ENCODE measurements around the gene GGA1.
"Not testable (repeated sequence)": the region's sequence is repeated elsewhere in the genome, so short reads cannot be mapped to it uniquely, and the experiment has no call there.

The GGA1 gene

DNA sequence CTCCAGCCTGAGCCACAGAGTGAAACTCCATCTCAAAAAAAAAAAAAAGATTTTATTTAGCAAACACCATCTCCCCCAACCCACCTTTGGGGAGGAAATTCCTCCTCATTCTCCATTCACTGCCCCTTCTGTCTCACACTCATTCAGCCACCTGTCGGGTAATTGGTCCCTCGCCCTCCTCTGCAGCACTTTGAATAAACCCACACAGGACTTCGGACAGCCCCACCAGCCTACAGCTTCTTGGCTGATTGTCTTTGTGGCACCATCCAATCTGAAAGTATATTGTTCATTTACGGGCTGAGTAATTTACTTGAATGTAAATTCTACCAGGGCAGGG lies 7.5 kb upstream of the GGA1 start:
- no peak overlapping the region for H3K4me3 ChIP-seq (ENCODE audit: low read depth, low read length, poor library complexity, severe bottlenecking)
- no peaks in the 10 kb centered on the region for H3K9me3 ChIP-seq (ENCODE audit: low read length)
- H3K9me2 ChIP-seq (ENCODE audit: low read depth, low read length) = no peaks in the 10 kb centered on the region
- no peak overlapping the region for H2AFZ ChIP-seq (ENCODE audit: low read length)
- H3K79me2 ChIP-seq (ENCODE audit: insufficient read depth, low read length) = no peaks in the 10 kb centered on the region
- no peaks in the 10 kb centered on the region for H3K36me3 ChIP-seq (ENCODE audit: insufficient read depth, low read length)
- no peak overlapping the region for H3K27ac ChIP-seq (ENCODE audit: low read depth, low read length, poor library complexity, severe bottlenecking)
- H3K4me2 ChIP-seq (ENCODE audit: low read length) = peak overlapping the region; percentile 45; the same call in 1 of the 2 replicates
- no peaks in the 10 kb centered on the region for H3F3A ChIP-seq (ENCODE audit: insufficient read depth, low read length)
- no peaks in the 10 kb centered on the region for H4K20me1 ChIP-seq (ENCODE audit: insufficient read depth, low read length)
- H3K4me1 ChIP-seq (ENCODE audit: insufficient read depth, low read length, severe bottlenecking) = peaks cover 7% of the 10 kb centered on the region
- H3K9ac ChIP-seq (ENCODE audit: low read length) = no peak overlapping the region
- TF ChIP-seq, protein P1, sequence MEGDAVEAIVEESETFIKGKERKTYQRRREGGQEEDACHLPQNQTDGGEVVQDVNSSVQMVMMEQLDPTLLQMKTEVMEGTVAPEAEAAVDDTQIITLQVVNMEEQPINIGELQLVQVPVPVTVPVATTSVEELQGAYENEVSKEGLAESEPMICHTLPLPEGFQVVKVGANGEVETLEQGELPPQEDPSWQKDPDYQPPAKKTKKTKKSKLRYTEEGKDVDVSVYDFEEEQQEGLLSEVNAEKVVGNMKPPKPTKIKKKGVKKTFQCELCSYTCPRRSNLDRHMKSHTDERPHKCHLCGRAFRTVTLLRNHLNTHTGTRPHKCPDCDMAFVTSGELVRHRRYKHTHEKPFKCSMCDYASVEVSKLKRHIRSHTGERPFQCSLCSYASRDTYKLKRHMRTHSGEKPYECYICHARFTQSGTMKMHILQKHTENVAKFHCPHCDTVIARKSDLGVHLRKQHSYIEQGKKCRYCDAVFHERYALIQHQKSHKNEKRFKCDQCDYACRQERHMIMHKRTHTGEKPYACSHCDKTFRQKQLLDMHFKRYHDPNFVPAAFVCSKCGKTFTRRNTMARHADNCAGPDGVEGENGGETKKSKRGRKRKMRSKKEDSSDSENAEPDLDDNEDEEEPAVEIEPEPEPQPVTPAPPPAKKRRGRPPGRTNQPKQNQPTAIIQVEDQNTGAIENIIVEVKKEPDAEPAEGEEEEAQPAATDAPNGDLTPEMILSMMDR (IDR thresholded peaks at IDR 0.05; ENCODE audit: low read length) = no peak
- TF ChIP-seq EZH2 (IDR thresholded peaks at IDR 0.05; ENCODE audit: borderline replicate concordance, low read length) = no peak
- peaks cover 8% of the 10 kb centered on the region; the same call in 1 of the 2 replicates for H3K27me3 ChIP-seq (ENCODE audit: insufficient read depth, low read length)

GRCh38 chr22:37601540-37602442 lies 6.8 kb upstream of the GGA1 start:
- Histone ChIP-seq H2AFZ (ENCODE audit: low read length) (no peak overlapping the region), H3K36me3 (ENCODE audit: insufficient read depth, low read length) (no peaks in the 10 kb centered on the region), H3K4me2 (ENCODE audit: low read length) (peak overlapping the region; percentile 45; the same call in 1 of the 2 replicates)

GRCh38 chr22:37602546-37603277 lies 5.9 kb upstream of the GGA1 start:
- not testable (repeated sequence) for H3K4me3 ChIP-seq (ENCODE audit: low read depth, low read length, poor library complexity, severe bottlenecking); H3K36me3 ChIP-seq (ENCODE audit: insufficient read depth, low read length); H2AFZ ChIP-seq (ENCODE audit: low read length); H3K9me2 ChIP-seq (ENCODE audit: low read depth, low read length); H3K27me3 ChIP-seq (ENCODE audit: insufficient read depth, low read length); H3K79me2 ChIP-seq (ENCODE audit: insufficient read depth, low read length); H3K9ac ChIP-seq (ENCODE audit: low read length); H4K20me1 ChIP-seq (ENCODE audit: insufficient read depth, low read length); H3K9me3 ChIP-seq (ENCODE audit: low read length); H3K4me2 ChIP-seq (ENCODE audit: low read length); H3F3A ChIP-seq (ENCODE audit: insufficient read depth, low read length); H3K27ac ChIP-seq (ENCODE audit: low read depth, low read length, poor library complexity, severe bottlenecking)
- peaks cover 13% of the 10 kb centered on the region for H3K4me1 ChIP-seq (ENCODE audit: insufficient read depth, low read length, severe bottlenecking)

More at GRCh38 chr22:37601540-37602442, 6.8 kb upstream of the GGA1 start:
- TF ChIP-seq, protein P1 (IDR thresholded peaks at IDR 0.05; ENCODE audit: low read length) = no peak
- no peak for TF ChIP-seq EZH2 (IDR thresholded peaks at IDR 0.05; ENCODE audit: borderline replicate concordance, low read length)
- Histone ChIP-seq H3K4me1 (ENCODE audit: insufficient read depth, low read length, severe bottlenecking) (peaks cover 7% of the 10 kb centered on the region), H3K9me3 (ENCODE audit: low read length) (no peaks in the 10 kb centered on the region), H3K27me3 (ENCODE audit: insufficient read depth, low read length) (peaks cover 8% of the 10 kb centered on the region; the same call in 1 of the 2 replicates), H3K27ac (ENCODE audit: low read depth, low read length, poor library complexity, severe bottlenecking) (no peak overlapping the region), H3K4me3 (ENCODE audit: low read depth, low read length, poor library complexity, severe bottlenecking) (no peak overlapping the region), H4K20me1 (ENCODE audit: insufficient read depth, low read length) (no peaks in the 10 kb centered on the region), H3K9ac (ENCODE audit: low read length) (no peak overlapping the region), H3F3A (ENCODE audit: insufficient read depth, low read length) (no peaks in the 10 kb centered on the region), H3K79me2 (ENCODE audit: insufficient read depth, low read length) (no peaks in the 10 kb centered on the region), H3K9me2 (ENCODE audit: low read depth, low read length) (no peaks in the 10 kb centered on the region)

Data from OCI-LY1 (cell line).